HT-29 (cell line): ENCODE results near the gene SGF29. TPM values are rescaled to one million over a fixed set of nuclear protein-coding genes. Genes with fewer than 3 reads are reported as not detected.
"Not testable (repeated sequence)": the region's sequence is repeated elsewhere in the genome, so short reads cannot be mapped to it uniquely, and the experiment has no call there.

Source experiments
- DNase-seq: peaks from one replicate; pipeline ENCODE4 v3.0.0-alpha.2; 2015; ENCODE audit warnings: low spot score
- total RNA-seq: library from RNA; depleted of rRNA; stranded (reverse); fragments of >200 nt; shearing (Covaris generic); gene quantifications from 2 replicates; pipeline ENCODE4 v1.2.3, GENCODE V29; 2014

The SGF29 gene
- total RNA-seq, 1 experiment from 2014 or later = 19.1 TPM

GRCh38 chr16:28532940-28533647 lies 20.6 kb upstream of the SGF29 start:
- no peak for DNase-seq

GRCh38 chr16:28534542-28535373 lies 19.0 kb upstream of the SGF29 start:
- no peak for DNase-seq

DNA sequence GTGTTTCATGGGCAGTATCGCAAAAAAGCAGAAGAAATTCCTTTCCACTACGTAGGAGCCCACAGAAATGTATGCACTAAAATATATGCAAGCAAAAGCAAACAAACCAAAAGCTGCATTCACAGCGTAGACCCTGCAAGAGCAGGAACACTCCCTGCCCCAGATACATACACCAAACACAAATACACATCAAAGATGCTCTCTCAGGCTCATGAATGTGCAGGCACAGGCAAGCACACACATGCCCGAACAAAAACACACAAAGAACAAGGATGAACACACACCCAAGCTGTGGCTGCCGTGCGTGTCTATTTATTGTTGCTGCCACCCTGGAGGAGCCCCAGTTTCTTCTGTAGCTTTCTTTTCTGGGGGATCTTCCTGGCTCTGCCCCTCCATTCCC lies 16.6 kb upstream of the SGF29 start:
- no peak for DNase-seq

DNA sequence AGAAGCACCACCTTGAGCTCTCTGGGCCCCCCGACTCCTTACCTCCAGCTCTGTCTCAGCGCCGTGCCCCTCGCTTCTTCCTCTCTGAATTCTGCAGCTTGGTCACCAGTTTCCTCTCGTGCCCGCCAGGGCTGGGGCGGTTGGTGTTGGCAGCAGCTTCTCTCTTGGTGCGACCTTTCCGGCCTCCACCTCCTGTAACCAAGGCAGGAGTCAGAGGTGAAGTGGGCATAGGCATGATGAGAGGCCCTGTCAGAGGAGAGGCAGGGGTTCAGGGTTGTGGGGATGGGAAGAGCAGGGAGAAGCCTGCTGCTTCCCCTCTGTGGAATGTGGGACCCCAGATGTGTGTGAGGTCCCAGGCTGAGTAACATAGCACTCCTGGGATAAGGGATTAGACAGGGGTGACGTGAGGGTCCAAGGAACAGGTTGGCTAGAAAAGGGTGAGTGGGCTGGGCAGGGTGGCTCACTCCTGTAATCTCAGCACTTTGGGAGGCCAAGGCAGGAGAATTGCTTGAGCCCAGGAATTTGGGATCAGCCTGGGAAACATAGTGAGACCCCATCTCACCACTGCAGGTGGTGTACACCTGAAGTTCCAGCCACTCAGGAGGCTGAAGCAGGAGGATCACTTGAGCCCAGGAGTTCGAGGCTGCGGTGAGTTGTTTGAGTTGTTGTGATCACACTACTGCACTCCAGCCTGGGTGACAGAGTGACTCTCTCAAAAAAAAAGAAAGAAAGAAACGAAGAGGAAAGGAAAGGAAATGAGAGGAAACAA lies 15.6 kb upstream of the SGF29 start:
- no peak for DNase-seq

- no peak for DNase-seq
Observed at GRCh38 chr16:28538733-28539596, 14.8 kb upstream of the SGF29 start, which contains the start of gene NUPR1. Gene NUPR1 (minus strand): TSS chr16:28538974. CDS start chr16:28538907, 67 bp downstream.

DNA sequence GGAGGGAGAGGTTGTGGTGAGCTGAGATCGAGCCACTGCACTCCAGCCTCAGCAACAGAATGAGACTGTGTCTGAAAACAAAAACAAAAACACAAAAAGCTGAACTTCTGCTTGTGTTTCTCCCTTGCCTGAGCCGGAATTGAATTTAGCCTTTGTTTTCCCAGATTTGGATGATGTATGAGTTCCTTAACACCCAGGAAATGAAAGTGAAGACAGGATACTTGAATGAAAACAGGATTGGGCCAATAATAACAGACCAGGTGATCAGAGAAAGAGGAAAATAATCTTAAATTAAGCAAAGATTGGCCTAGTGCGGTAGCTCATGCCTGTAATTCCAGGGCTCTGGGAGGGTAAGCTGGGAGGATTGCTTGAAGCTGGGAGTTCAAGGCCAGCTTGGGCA lies 13.4 kb upstream of the SGF29 start:
- DNase-seq = no peak

GRCh38 chr16:28542646-28543045 lies 11.1 kb upstream of the SGF29 start:
- no peak for DNase-seq

DNA sequence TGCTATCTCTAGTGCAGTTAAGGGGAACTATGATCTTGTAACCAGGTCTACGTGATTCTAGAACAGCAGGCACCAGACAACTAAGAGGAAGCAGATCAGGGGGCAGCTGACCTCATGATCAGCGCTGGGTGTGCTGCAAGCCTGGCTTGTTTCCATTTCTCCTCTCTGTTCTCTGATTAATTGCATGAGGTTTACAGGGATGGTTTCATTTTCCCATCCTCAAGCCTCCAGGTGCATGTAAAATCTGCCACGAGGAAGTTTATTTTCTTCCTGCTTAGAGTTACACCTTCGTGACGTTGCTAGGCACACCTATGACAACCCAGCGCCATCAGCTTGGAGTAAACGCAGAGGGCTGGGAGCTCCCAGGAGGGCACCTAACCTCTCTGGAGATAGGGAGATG lies 10.6 kb upstream of the SGF29 start:
- peak; percentile 45 for DNase-seq

- no peak for DNase-seq
Observed at GRCh38 chr16:28544998-28545397, 8.7 kb upstream of the SGF29 start.

DNA sequence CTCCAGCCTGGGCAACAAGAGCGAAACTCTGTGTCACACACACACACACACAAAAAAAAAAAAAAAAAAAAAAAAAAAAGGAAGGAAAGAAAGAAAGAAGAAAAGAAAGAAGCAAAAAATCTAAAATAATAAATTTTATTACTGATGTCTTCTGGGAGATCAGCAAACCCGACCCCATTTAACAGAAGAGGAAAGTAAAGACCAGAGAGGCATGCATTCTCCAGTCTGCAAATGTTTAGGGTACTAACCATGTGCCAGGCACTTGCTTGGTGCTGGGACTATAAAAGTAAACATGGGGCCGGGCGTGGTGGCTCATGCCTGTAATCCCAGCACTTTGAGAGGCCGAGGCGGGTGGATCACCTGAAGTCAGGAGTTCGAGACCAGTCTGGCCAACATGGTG lies 7.8 kb upstream of the SGF29 start:
- not testable (repeated sequence) for DNase-seq

DNA sequence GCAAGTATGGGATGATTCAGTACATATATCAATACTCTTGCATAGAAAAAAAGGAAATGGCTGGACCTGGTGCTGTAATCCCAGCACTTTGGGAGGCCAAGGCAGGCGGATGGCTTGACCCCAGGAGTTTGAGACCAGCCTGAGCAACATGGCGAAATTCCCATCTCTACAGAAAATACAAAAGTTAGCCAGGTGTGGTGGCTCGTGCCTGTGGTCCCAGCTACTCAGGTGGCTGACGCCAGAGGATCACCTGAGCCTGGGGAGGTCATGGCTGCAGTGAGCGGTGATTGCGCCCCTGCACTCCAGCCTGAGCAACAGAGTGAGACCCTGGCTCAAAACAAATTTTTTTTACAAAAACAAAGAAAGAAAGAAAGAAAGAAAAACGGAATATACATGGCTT lies 7.1 kb upstream of the SGF29 start:
- no peak for DNase-seq

GRCh38 chr16:28548306-28548802 lies 5.4 kb upstream of the SGF29 start:
- no peak for DNase-seq

DNA sequence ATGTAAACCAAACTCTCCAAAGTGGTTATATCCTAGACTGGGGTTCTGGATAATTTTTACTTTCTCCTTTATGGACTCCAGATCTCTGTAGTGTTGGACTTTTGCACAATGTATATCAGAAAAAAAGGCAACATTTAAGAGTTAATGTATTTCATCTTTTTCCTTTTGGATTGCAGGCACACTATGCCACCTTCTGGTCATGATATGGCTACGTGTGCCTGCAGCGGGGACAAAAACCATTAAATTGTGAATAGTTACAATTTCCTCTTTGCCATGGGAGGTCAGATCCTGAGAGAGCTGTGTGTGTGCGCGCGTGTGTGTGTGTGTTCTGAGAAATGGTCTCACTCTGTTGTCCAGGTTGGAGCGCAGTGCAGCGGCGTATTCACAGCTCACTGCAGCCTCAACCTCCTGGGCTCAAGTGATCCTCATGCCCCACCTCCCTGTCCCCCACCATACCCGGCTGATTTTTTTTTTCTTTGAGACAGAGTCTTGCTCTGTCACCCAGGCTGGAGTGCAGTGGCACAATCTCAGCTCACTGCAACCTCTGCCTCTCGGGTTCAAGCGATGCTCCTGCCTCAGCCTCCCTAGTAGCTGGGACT lies 4.3 kb upstream of the SGF29 start:
- DNase-seq = peak; percentile 44

GRCh38 chr16:28554634-28555423 lies 1.1 kb downstream of the SGF29 start:
- DNase-seq = no peak

DNA sequence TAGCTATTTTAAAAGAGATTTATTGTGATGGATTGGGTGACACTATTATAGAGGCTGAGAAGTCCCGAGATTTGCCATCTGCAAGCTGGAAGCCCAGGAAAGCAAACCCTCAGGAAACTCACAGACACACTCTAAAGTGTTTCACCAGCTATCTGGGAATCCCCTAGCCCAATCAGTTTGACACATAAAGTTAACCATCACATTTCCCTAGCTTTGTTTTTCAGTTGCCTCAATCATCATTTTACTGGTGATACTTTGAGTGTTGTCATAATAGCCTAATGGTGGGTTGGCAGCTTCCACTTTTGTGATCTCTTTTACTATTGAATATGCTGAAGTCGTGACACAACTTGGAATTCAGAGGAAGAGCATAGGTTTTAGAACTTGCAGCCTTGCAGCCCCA lies 1.8 kb downstream of the SGF29 start:
- DNase-seq = no peak

DNA sequence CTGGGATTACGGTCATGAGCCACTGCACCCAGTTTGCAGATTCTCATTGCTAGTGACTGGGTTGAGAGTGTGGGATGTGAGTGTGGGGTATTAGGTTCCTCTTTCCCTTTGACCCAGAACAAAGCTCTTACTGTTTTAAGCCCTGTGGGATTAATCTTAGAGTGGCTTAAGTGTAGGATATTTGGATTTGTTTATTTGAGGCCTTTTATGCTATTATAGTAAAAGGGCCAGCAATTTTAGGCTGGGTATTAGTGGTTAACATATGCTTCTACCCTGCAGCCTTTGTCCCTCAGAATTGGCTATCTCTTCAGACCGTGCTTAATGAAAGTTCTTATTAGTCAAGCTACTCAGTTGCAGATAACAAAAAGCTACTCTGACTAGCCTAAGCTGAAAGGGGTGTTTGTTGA lies 3.2 kb downstream of the SGF29 start:
- DNase-seq = no peak

GRCh38 chr16:28558456-28558855 lies 4.7 kb downstream of the SGF29 start:
- DNase-seq = no peak

DNA sequence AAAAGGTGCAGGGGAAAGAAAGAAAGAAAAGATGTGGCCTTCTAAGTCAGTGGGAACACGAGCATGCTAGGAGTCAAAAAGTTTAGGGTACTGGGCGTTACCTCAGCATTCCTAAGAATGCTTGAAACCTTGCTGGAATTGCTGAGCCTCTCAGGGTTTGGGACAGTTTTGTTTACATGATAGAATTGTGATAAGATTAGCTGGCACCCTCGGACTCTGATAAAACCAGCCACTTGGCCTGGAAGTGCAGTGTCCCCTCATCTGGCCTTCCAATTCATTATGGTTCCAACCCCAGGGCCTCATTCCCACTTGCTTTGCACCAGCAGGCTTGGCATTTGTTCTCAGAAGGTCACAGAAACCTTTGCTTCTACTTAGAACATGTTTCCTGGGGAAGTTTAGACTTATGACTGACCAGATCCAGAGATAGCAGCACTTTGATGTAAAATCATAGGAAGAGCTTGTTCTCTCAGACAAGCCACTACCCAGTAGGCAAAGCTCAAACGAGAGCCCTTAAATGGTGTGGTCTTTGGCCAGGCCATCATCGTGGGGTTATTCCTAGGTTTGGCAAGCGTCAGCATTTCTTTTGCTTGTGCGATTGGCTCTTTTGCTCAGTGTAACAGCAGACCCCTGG lies 8.0 kb downstream of the SGF29 start:
- DNase-seq = no peak

GRCh38 chr16:28562199-28562598 lies 8.5 kb downstream of the SGF29 start:
- DNase-seq = no peak
